ENCODE measurements around the gene FCRL3.

FCRL3 gene

GRCh38 chr1:157711802-157712201 lies 11.2 kb upstream of the FCRL3 start:
- H3K4me1 ChIP-seq (ENCODE audit: control insufficient read depth, insufficient read depth, low read length) = no peaks in the 10 kb centered on the region
- H3K36me3 ChIP-seq (ENCODE audit: insufficient read depth, low read length) = no peaks in the 10 kb centered on the region
- H3K27me3 ChIP-seq (ENCODE audit: control insufficient read depth, insufficient read depth, low read length) = no peaks in the 10 kb centered on the region
- no peak overlapping the region for H3K4me3 ChIP-seq (ENCODE audit: low read length)
- no peaks in the 10 kb centered on the region for H3K9me3 ChIP-seq (replicated peaks; ENCODE audit: low read length)
- H3K9ac ChIP-seq (ENCODE audit: low read depth, low read length) = no peak overlapping the region
- no peak overlapping the region for H3K4me2 ChIP-seq (ENCODE audit: low read length)

GRCh38 chr1:157704878-157705277 lies 4.3 kb upstream of the FCRL3 start:
- H3K4me3 ChIP-seq (ENCODE audit: low read length) = no peak overlapping the region
- H3K36me3 ChIP-seq (ENCODE audit: insufficient read depth, low read length) = no peaks in the 10 kb centered on the region
- H3K4me2 ChIP-seq (ENCODE audit: low read length) = no peak overlapping the region
- no peaks in the 10 kb centered on the region for H3K27me3 ChIP-seq (ENCODE audit: control insufficient read depth, insufficient read depth, low read length)
- H3K9me3 ChIP-seq (replicated peaks; ENCODE audit: low read length) = no peaks in the 10 kb centered on the region
- H3K4me1 ChIP-seq (ENCODE audit: control insufficient read depth, insufficient read depth, low read length) = no peaks in the 10 kb centered on the region
- H3K9ac ChIP-seq (ENCODE audit: low read depth, low read length) = no peak overlapping the region

GRCh38 chr1:157703981-157704380 lies 3.4 kb upstream of the FCRL3 start:
- no peaks in the 10 kb centered on the region for H3K27me3 ChIP-seq (ENCODE audit: control insufficient read depth, insufficient read depth, low read length)
- no peaks in the 10 kb centered on the region for H3K9me3 ChIP-seq (replicated peaks; ENCODE audit: low read length)
- H3K4me2 ChIP-seq (ENCODE audit: low read length) = no peak overlapping the region
- H3K36me3 ChIP-seq (ENCODE audit: insufficient read depth, low read length) = no peaks in the 10 kb centered on the region
- H3K9ac ChIP-seq (ENCODE audit: low read depth, low read length) = no peak overlapping the region
- H3K4me3 ChIP-seq (ENCODE audit: low read length) = no peak overlapping the region
- H3K4me1 ChIP-seq (ENCODE audit: control insufficient read depth, insufficient read depth, low read length) = no peaks in the 10 kb centered on the region

GRCh38 chr1:157702308-157702825 lies 1.8 kb upstream of the FCRL3 start:
- H3K4me2 ChIP-seq (ENCODE audit: low read length) = no peak overlapping the region
- H3K4me3 ChIP-seq (ENCODE audit: low read length) = no peak overlapping the region
- H3K4me1 ChIP-seq (ENCODE audit: control insufficient read depth, insufficient read depth, low read length) = no peaks in the 10 kb centered on the region
- H3K9me3 ChIP-seq (replicated peaks; ENCODE audit: low read length) = no peaks in the 10 kb centered on the region
- no peaks in the 10 kb centered on the region for H3K36me3 ChIP-seq (ENCODE audit: insufficient read depth, low read length)
- no peak overlapping the region for H3K9ac ChIP-seq (ENCODE audit: low read depth, low read length)
- no peaks in the 10 kb centered on the region for H3K27me3 ChIP-seq (ENCODE audit: control insufficient read depth, insufficient read depth, low read length)

GRCh38 chr1:157700305-157700704 lies 264 bp downstream of the FCRL3 start:
- H3K9me3 ChIP-seq (replicated peaks; ENCODE audit: low read length) = no peaks in the 10 kb centered on the region
- no peaks in the 10 kb centered on the region for H3K4me1 ChIP-seq (ENCODE audit: control insufficient read depth, insufficient read depth, low read length)
- H3K36me3 ChIP-seq (ENCODE audit: insufficient read depth, low read length) = no peaks in the 10 kb centered on the region
- no peaks in the 10 kb centered on the region for H3K27me3 ChIP-seq (ENCODE audit: control insufficient read depth, insufficient read depth, low read length)
- H3K4me2 ChIP-seq (ENCODE audit: low read length) = no peak overlapping the region
- H3K9ac ChIP-seq (ENCODE audit: low read depth, low read length) = no peak overlapping the region
- H3K4me3 ChIP-seq (ENCODE audit: low read length) = no peak overlapping the region

GRCh38 chr1:157697781-157698569 lies 2.6 kb downstream of the FCRL3 start:
- Histone ChIP-seq H3K4me2 (ENCODE audit: low read length) (no peak overlapping the region), H3K9ac (ENCODE audit: low read depth, low read length) (no peak overlapping the region), H3K9me3 (replicated peaks; ENCODE audit: low read length) (no peaks in the 10 kb centered on the region), H3K36me3 (ENCODE audit: insufficient read depth, low read length) (no peaks in the 10 kb centered on the region), H3K4me1 (ENCODE audit: control insufficient read depth, insufficient read depth, low read length) (no peaks in the 10 kb centered on the region), H3K4me3 (ENCODE audit: low read length) (no peak overlapping the region), H3K27me3 (ENCODE audit: control insufficient read depth, insufficient read depth, low read length) (no peaks in the 10 kb centered on the region)

- Histone ChIP-seq H3K9me3 (replicated peaks; ENCODE audit: low read length) (no peaks in the 10 kb centered on the region), H3K4me1 (ENCODE audit: control insufficient read depth, insufficient read depth, low read length) (no peaks in the 10 kb centered on the region), H3K27me3 (ENCODE audit: control insufficient read depth, insufficient read depth, low read length) (no peaks in the 10 kb centered on the region), H3K9ac (ENCODE audit: low read depth, low read length) (no peak overlapping the region), H3K4me2 (ENCODE audit: low read length) (no peak overlapping the region), H3K36me3 (ENCODE audit: insufficient read depth, low read length) (no peaks in the 10 kb centered on the region), H3K4me3 (ENCODE audit: low read length) (no peak overlapping the region)
Measured at GRCh38 chr1:157696966-157697628, 3.5 kb downstream of the FCRL3 start.

- Histone ChIP-seq H3K9ac (ENCODE audit: low read depth, low read length) (no peak overlapping the region), H3K4me3 (ENCODE audit: low read length) (no peak overlapping the region), H3K36me3 (ENCODE audit: insufficient read depth, low read length) (no peaks in the 10 kb centered on the region), H3K4me2 (ENCODE audit: low read length) (no peak overlapping the region), H3K9me3 (replicated peaks; ENCODE audit: low read length) (no peaks in the 10 kb centered on the region), H3K4me1 (ENCODE audit: control insufficient read depth, insufficient read depth, low read length) (no peaks in the 10 kb centered on the region), H3K27me3 (ENCODE audit: control insufficient read depth, insufficient read depth, low read length) (no peaks in the 10 kb centered on the region)
Measured at GRCh38 chr1:157695417-157695816, 5.2 kb downstream of the FCRL3 start.

- no peaks in the 10 kb centered on the region for H3K27me3 ChIP-seq (ENCODE audit: control insufficient read depth, insufficient read depth, low read length)
- H3K4me2 ChIP-seq (ENCODE audit: low read length) = no peak overlapping the region
- no peaks in the 10 kb centered on the region for H3K4me1 ChIP-seq (ENCODE audit: control insufficient read depth, insufficient read depth, low read length)
- no peak overlapping the region for H3K4me3 ChIP-seq (ENCODE audit: low read length)
- H3K9me3 ChIP-seq (replicated peaks; ENCODE audit: low read length) = no peaks in the 10 kb centered on the region
- no peak overlapping the region for H3K9ac ChIP-seq (ENCODE audit: low read depth, low read length)
- no peaks in the 10 kb centered on the region for H3K36me3 ChIP-seq (ENCODE audit: insufficient read depth, low read length)
Measured at GRCh38 chr1:157691285-157691920, 9.2 kb downstream of the FCRL3 start.

GRCh38 chr1:157682710-157683437 lies 17.7 kb downstream of the FCRL3 start:
- H3K27me3 ChIP-seq (ENCODE audit: control insufficient read depth, insufficient read depth, low read length) = no peaks in the 10 kb centered on the region
- H3K9me3 ChIP-seq (replicated peaks; ENCODE audit: low read length) = no peaks in the 10 kb centered on the region
- H3K4me2 ChIP-seq (ENCODE audit: low read length) = no peak overlapping the region
- no peak overlapping the region for H3K9ac ChIP-seq (ENCODE audit: low read depth, low read length)
- no peaks in the 10 kb centered on the region for H3K4me1 ChIP-seq (ENCODE audit: control insufficient read depth, insufficient read depth, low read length)
- no peaks in the 10 kb centered on the region for H3K36me3 ChIP-seq (ENCODE audit: insufficient read depth, low read length)
- no peak overlapping the region for H3K4me3 ChIP-seq (ENCODE audit: low read length)

GRCh38 chr1:157678721-157679120 lies 21.8 kb downstream of the FCRL3 start:
- Histone ChIP-seq H3K4me3 (ENCODE audit: low read length) (no peak overlapping the region), H3K36me3 (ENCODE audit: insufficient read depth, low read length) (no peaks in the 10 kb centered on the region), H3K27me3 (ENCODE audit: control insufficient read depth, insufficient read depth, low read length) (no peaks in the 10 kb centered on the region), H3K9me3 (replicated peaks; ENCODE audit: low read length) (no peaks in the 10 kb centered on the region), H3K9ac (ENCODE audit: low read depth, low read length) (no peak overlapping the region), H3K4me2 (ENCODE audit: low read length) (no peak overlapping the region), H3K4me1 (ENCODE audit: control insufficient read depth, insufficient read depth, low read length) (no peaks in the 10 kb centered on the region)
